SK-N-SH (cell line): Measurements from ENCODE around the gene ARHGEF10L. TPM values are rescaled to one million over a fixed set of nuclear protein-coding genes. Genes with fewer than 3 reads are reported as not detected.

Experiments used
- CTCF ChIA-PET: fragments of 300-600, 350-600 bp; formaldehyde crosslinking; extraction: SDS; loops from one replicate; lab custom pipeline; 2021; lab: Yijun Ruan, JAX
- POLR2A ChIA-PET: fragments of 350-600 bp; sonication (Branson Sonifier 250); formaldehyde crosslinking; extraction: SDS; loops from one replicate; lab custom pipeline; 2020; ENCODE audit warnings: antibody characterized with exemption, inconsistent platforms; lab: Yijun Ruan, JAX
- DNase-seq: peaks from one replicate; pipeline ENCODE4 v3.0.0; 2012
- H2AFZ ChIP-seq: fragments of 200-600 bp; sonication (generic); 2 replicates; pipeline ENCODE4 v1.8.1; 2016; ENCODE audit warnings: antibody characterized with exemption, mild to moderate bottlenecking, low read depth
- H3F3A ChIP-seq: fragments of 200-600 bp; sonication (generic); replicated peaks from 2 replicates; pipeline ENCODE3; 2016; ENCODE audit warnings: antibody characterized with exemption, mild to moderate bottlenecking; ENCODE audit not compliant: insufficient read depth
- H3K27ac ChIP-seq, 2 experiments: fragments of 200-500 bp in 1 of 2; fragments of 200-600 bp in 1 of 2; sonication (Bioruptor generic) in 1 of 2; sonication (generic), shearing (Covaris generic) in 1 of 2; 2 replicates each; pipeline versions ENCODE4 v1.5.1 to v1.6.1; 2014 to 2016; ENCODE audit warnings: low read depth in 2 of 2, inconsistent platforms in 1 of 2, low read length in 1 of 2, mild to moderate bottlenecking in 1 of 2, mixed read lengths in 1 of 2
- H3K27me3 ChIP-seq: fragments of 200-600 bp; sonication (generic), shearing (Covaris generic); 2 replicates; pipeline ENCODE4 v1.6.1; 2016; ENCODE audit warnings: mixed run types; ENCODE audit not compliant: insufficient read depth
- H3K36me3 ChIP-seq, 2 experiments: fragments of 200-500 bp in 1 of 2; fragments of 200-600 bp in 1 of 2; sonication (Bioruptor generic) in 1 of 2; sonication (generic) in 1 of 2; replicated peaks in 1 of 2; 2 replicates each; pipeline versions ENCODE3 to v1.5.1; 2014 to 2016; ENCODE audit warnings: low read length in 1 of 2, mild to moderate bottlenecking in 1 of 2; ENCODE audit not compliant: insufficient read depth in 2 of 2, control insufficient read depth in 1 of 2
- H3K4me1 ChIP-seq, 2 experiments: fragments of 200-500 bp in 1 of 2; fragments of 200-600 bp in 1 of 2; sonication (Bioruptor generic) in 1 of 2; sonication (generic), shearing (Covaris generic) in 1 of 2; 2 replicates each; pipeline versions ENCODE4 v1.5.1 to v1.6.1; 2014 to 2016; ENCODE audit warnings: low read depth in 1 of 2, low read length in 1 of 2, mixed run types in 1 of 2; ENCODE audit not compliant: insufficient read depth in 2 of 2, control insufficient read depth in 1 of 2
- H3K4me2 ChIP-seq: fragments of 200-600 bp; sonication (generic), shearing (Covaris generic); 2 replicates; pipeline ENCODE4 v1.6.1; 2017; ENCODE audit warnings: mixed run types
- H3K4me3 ChIP-seq, 2 experiments: fragments of 200-500 bp in 1 of 2; fragments of 200-600 bp in 1 of 2; sonication (Bioruptor generic) in 1 of 2; sonication (generic), shearing (Covaris generic) in 1 of 2; 2 replicates each; pipeline versions ENCODE4 v1.5.1 to v1.8.1; 2014 to 2016; ENCODE audit warnings: low read depth in 2 of 2, inconsistent platforms in 1 of 2, low read length in 1 of 2, mild to moderate bottlenecking in 1 of 2, mixed read lengths in 1 of 2, moderate library complexity in 1 of 2
- H3K79me2 ChIP-seq: fragments of 200-600 bp; sonication (generic); 2 replicates; pipeline ENCODE4 v1.8.1; 2017; ENCODE audit warnings: mild to moderate bottlenecking; ENCODE audit not compliant: insufficient read depth
- H3K9ac ChIP-seq: fragments of 200-600 bp; sonication (generic); 2 replicates; pipeline ENCODE4 v1.6.1; 2017; ENCODE audit warnings: mixed run types
- H3K9me2 ChIP-seq: fragments of 200-600 bp; sonication (generic); 2 replicates; pipeline ENCODE4 v1.6.1; 2017; ENCODE audit warnings: mixed run types
- H3K9me3 ChIP-seq: fragments of 200-600 bp; sonication (generic); 2 replicates; pipeline ENCODE4 v1.6.1; 2017; ENCODE audit warnings: mixed run types, mild to moderate bottlenecking, moderate library complexity
- H4K20me1 ChIP-seq: fragments of 200-600 bp; sonication (generic); 2 replicates; pipeline ENCODE4 v1.6.1; 2017; ENCODE audit warnings: mild to moderate bottlenecking, mixed run types; ENCODE audit not compliant: insufficient read depth
- CHD2 ChIP-seq: fragments of 150-350 bp; IDR thresholded peaks from 2 replicates; pipeline ENCODE4 v1.6.1; 2018; ENCODE audit warnings: low read length; ENCODE audit not compliant: partially characterized antibody
- CTCF ChIP-seq: fragments of 200-600 bp; sonication (generic); IDR thresholded peaks from 2 replicates; pipeline ENCODE4 v1.6.1; 2017; ENCODE audit warnings: antibody characterized with exemption, mild to moderate bottlenecking, moderate library complexity
- ELF1 ChIP-seq: IDR thresholded peaks from 2 replicates; pipeline ENCODE4 v1.4.0; 2012
- EZH2phosphoT487 ChIP-seq: fragments of 200-600 bp; sonication (generic); IDR thresholded peaks from 2 replicates; pipeline ENCODE4 v1.6.1; 2017; ENCODE audit warnings: low read depth, mixed run types, mild to moderate bottlenecking, antibody characterized with exemption, moderate library complexity, borderline replicate concordance
- FOXJ3 ChIP-seq: sonication (generic); formaldehyde crosslinking; IDR thresholded peaks from 2 replicates; pipeline ENCODE4 v1.5.1; 2020; ENCODE audit warnings: mild to moderate bottlenecking, missing genetic modification reagents
- FOXM1 ChIP-seq: IDR thresholded peaks from 2 replicates; pipeline ENCODE4 v1.4.0; 2012; ENCODE audit warnings: low read depth, mild to moderate bottlenecking
- GABPA ChIP-seq: IDR thresholded peaks from 2 replicates; pipeline ENCODE4 v1.4.0; 2012; ENCODE audit warnings: low read depth, mild to moderate bottlenecking
- JUND ChIP-seq: IDR thresholded peaks from 2 replicates; pipeline ENCODE4 v1.4.0; 2012
- MXI1 ChIP-seq: IDR thresholded peaks from 2 replicates; pipeline ENCODE4 v1.6.1; 2012; ENCODE audit warnings: mild to moderate bottlenecking, low read depth, low read length, improper control_type of control experiment
- NRF1 ChIP-seq: IDR thresholded peaks from 2 replicates; pipeline ENCODE4 v1.6.1; 2012; ENCODE audit warnings: low read depth, mild to moderate bottlenecking, low read length
- PBX3 ChIP-seq: IDR thresholded peaks from 2 replicates; pipeline ENCODE4; 2012
- POLR2AphosphoS5 ChIP-seq: IDR thresholded peaks from 2 replicates; pipeline ENCODE4 v1.6.1; 2012; ENCODE audit warnings: low read depth, low read length
- REST ChIP-seq: IDR thresholded peaks from 2 replicates; pipeline ENCODE4 v1.6.1; 2012; ENCODE audit warnings: mild to moderate bottlenecking, low read depth, low read length, moderate library complexity
- RXRA ChIP-seq: IDR thresholded peaks from 2 replicates; pipeline ENCODE4 v1.4.0; 2012; ENCODE audit warnings: low read depth, mild to moderate bottlenecking, borderline replicate concordance
- TAF1 ChIP-seq: IDR thresholded peaks from 2 replicates; pipeline ENCODE4 v1.6.1; 2012; ENCODE audit warnings: low read depth, mild to moderate bottlenecking, low read length, moderate library complexity, borderline replicate concordance
- TCF12 ChIP-seq: IDR thresholded peaks from 2 replicates; pipeline ENCODE4 v1.4.0; 2012
- USF1 ChIP-seq: IDR thresholded peaks from 2 replicates; pipeline ENCODE4 v1.4.0; 2012; ENCODE audit warnings: low read depth, borderline replicate concordance
- YY1 ChIP-seq: IDR thresholded peaks from 2 replicates; pipeline ENCODE4 v1.4.0; 2012; ENCODE audit warnings: low read depth, mild to moderate bottlenecking
- WGBS: methylation state at CpG from one replicate; pipeline ENCODE4 v1.1.6; 2017; ENCODE audit warnings: low lambda C conversion rate; 5-methylcytosine and 5-hydroxymethylcytosine counted together
- polyA plus RNA-seq, 3 experiments: library from polyadenylated mRNA; depleted of rRNA; stranded (reverse); fragments of >200 nt; gene quantifications; 2 replicates each; pipeline ENCODE4 v1.2.3, GENCODE V29; 2012

Gene ARHGEF10L
- polyA plus RNA-seq, 1 of the 3 experiments (the other 2 are of a cell fraction): 12.5 TPM

- POLR2A ChIA-PET: no interaction called here
- TF ChIP-seq FOXJ3 (CRISPR knock-in tag): no peak
- no peak for TF ChIP-seq TCF12
- TF ChIP-seq NRF1: no peak
- no peak for TF ChIP-seq JUND
- no peak for TF ChIP-seq CTCF
- WGBS: no CpG with 5 or more reads among the region's 2 CpGs
Measured at GRCh38 chr1:17524645-17525044, 14.9 kb upstream of the ARHGEF10L start.

GRCh38 chr1:17525996-17526686 lies 13.4 kb upstream of the ARHGEF10L start:
- no peak overlapping the region for H3K4me2 ChIP-seq
- H3K36me3 ChIP-seq: no peaks in the 10 kb centered on the region
- H3K27ac ChIP-seq: no peak overlapping the region
- H3K4me1 ChIP-seq: peaks cover 0 to 4% of the 10 kb centered on the region in 2 experiments; a peak in 1 of 4 replicates
- POLR2A ChIA-PET: no interaction called here
- CTCF ChIA-PET: interaction anchor here (1.2 to 2.2 kb wide), 4 partner anchors 12 to 81 kb away, joined by 3 to 12 read pairs (median 4); no protein-coding TSS in a partner anchor
- H3K9me3 ChIP-seq: no peaks in the 10 kb centered on the region
- H3K27me3 ChIP-seq: no peaks in the 10 kb centered on the region
- H3K4me3 ChIP-seq: no peak overlapping the region
- no peak for DNase-seq
- WGBS: 88% methylated on average over 4 of the region's 4 CpGs
- H3K79me2 ChIP-seq: no peaks in the 10 kb centered on the region
- H2AFZ ChIP-seq: no peak overlapping the region
- no peaks in the 10 kb centered on the region for H4K20me1 ChIP-seq
- H3K9me2 ChIP-seq: no peaks in the 10 kb centered on the region
- TF ChIP-seq REST (no peak), FOXM1 (no peak), GABPA (no peak), TAF1 (no peak), TCF12 (no peak), ELF1 (no peak), USF1 (no peak), CTCF (no peak), POLR2AphosphoS5 (no peak), YY1 (no peak), CHD2 (no peak), EZH2phosphoT487 (no peak), PBX3 (no peak), MXI1 (no peak), RXRA (no peak)
- H3F3A ChIP-seq: no peaks in the 10 kb centered on the region
- no peak overlapping the region for H3K9ac ChIP-seq

More at GRCh38 chr1:17524645-17525044, 14.9 kb upstream of the ARHGEF10L start:
- Histone ChIP-seq H3K9me3 (no peaks in the 10 kb centered on the region), H3K4me3 (no peak overlapping the region), H3K9me2 (no peaks in the 10 kb centered on the region), H3K4me1 (peaks cover 0 to 4% of the 10 kb centered on the region in 2 experiments; a peak in 1 of 4 replicates), H3F3A (no peaks in the 10 kb centered on the region), H3K4me2 (no peak overlapping the region), H3K9ac (no peak overlapping the region), H4K20me1 (no peaks in the 10 kb centered on the region), H3K27me3 (no peaks in the 10 kb centered on the region), H3K27ac (no peak overlapping the region), H3K36me3 (no peaks in the 10 kb centered on the region), H2AFZ (no peak overlapping the region), H3K79me2 (no peaks in the 10 kb centered on the region)
- no peak for DNase-seq
- CTCF ChIA-PET: interaction anchor here (0.5 to 2.2 kb wide), 6 partner anchors 10 to 82 kb away, joined by 3 to 12 read pairs (median 3); no protein-coding TSS in a partner anchor
